Measurements from ENCODE around the gene SNAI3.

Gene SNAI3

GRCh38 chr16:88680554-88681083 lies 5.7 kb downstream of the SNAI3 start:
- Histone ChIP-seq H3K27ac (ENCODE audit: low read depth, low read length) (peak overlapping the region; percentile 89), H3K4me2 (ENCODE audit: low read length) (peak overlapping the region; percentile 76), H3K4me3 (ENCODE audit: low read length) (peak overlapping the region; percentile 66), H3K36me3 (ENCODE audit: control insufficient read depth, low read length) (peaks cover 5% of the 10 kb centered on the region), H3K9me2 (replicated peaks; ENCODE audit: control insufficient read depth, low read length) (no peaks in the 10 kb centered on the region), H3K27me3 (ENCODE audit: control insufficient read depth, low read length) (no peaks in the 10 kb centered on the region), H4K20me1 (ENCODE audit: control insufficient read depth, insufficient read depth, low read depth, low read length) (no peaks in the 10 kb centered on the region), H3K4me1 (ENCODE audit: control insufficient read depth, low read length) (peaks cover 47% of the 10 kb centered on the region), H3F3A (ENCODE audit: control insufficient read depth, insufficient read depth) (peaks cover 16% of the 10 kb centered on the region), H3K79me2 (ENCODE audit: control insufficient read depth, low read length) (no peaks in the 10 kb centered on the region), H3K9me3 (ENCODE audit: control insufficient read depth, insufficient read depth, low read length) (no peaks in the 10 kb centered on the region)
- no peak for TF ChIP-seq CTCF (IDR thresholded peaks at IDR 0.05; ENCODE audit: low read depth, low read length, poor library complexity, severe bottlenecking)
- TF ChIP-seq EZH2phosphoT487 (IDR thresholded peaks at IDR 0.05; ENCODE audit: borderline replicate concordance, low read length) = no peak

DNA sequence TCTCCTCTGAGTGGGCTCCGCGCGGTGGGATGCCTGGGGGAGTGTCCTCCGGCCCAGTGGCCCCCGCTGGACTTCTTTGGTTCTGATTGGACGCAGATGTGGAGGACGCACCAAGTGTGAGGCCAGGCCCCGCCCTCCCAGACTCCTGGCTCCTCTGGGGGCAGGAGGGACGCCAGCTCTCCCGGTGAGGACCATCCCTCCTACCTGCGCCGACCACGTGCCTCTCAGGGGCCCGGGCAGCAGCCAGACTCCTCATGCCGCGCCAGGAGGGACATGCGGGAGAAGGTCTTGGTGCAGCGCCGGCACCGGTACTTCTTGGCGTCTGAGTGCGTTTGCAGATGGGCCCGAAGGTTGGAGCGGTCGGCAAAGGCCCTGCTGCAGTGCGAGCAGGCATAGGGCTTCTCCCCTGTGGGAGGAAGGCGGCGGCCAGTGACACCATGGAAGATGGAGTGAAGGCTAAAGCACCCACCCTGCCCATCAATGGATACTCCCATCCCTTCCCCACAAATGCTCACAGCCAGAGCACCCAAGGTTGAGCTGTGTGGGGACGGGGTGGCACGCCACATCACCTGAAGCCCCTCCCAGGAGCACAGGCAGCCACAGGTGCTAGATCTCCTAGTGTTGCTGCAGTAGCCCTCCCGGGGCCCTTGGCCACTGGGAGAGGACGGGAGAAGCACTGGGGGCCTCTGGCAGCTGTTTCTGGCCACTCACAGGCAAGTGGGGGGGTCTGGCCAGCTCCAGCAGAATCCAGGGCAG lies 7.9 kb downstream of the SNAI3 start:
- Histone ChIP-seq H3F3A (ENCODE audit: control insufficient read depth, insufficient read depth) (peaks cover 14% of the 10 kb centered on the region), H3K4me2 (ENCODE audit: low read length) (no peak overlapping the region), H3K79me2 (ENCODE audit: control insufficient read depth, low read length) (no peaks in the 10 kb centered on the region), H3K27me3 (ENCODE audit: control insufficient read depth, low read length) (no peaks in the 10 kb centered on the region), H3K9me2 (replicated peaks; ENCODE audit: control insufficient read depth, low read length) (no peaks in the 10 kb centered on the region), H4K20me1 (ENCODE audit: control insufficient read depth, insufficient read depth, low read depth, low read length) (no peaks in the 10 kb centered on the region), H3K27ac (ENCODE audit: low read depth, low read length) (no peak overlapping the region), H3K4me3 (ENCODE audit: low read length) (no peak overlapping the region), H3K9me3 (ENCODE audit: control insufficient read depth, insufficient read depth, low read length) (no peaks in the 10 kb centered on the region), H3K4me1 (ENCODE audit: control insufficient read depth, low read length) (peaks cover 28% of the 10 kb centered on the region), H3K36me3 (ENCODE audit: control insufficient read depth, low read length) (peaks cover 14% of the 10 kb centered on the region)
- TF ChIP-seq EZH2phosphoT487 (IDR thresholded peaks at IDR 0.05; ENCODE audit: borderline replicate concordance, low read length) (no peak), CTCF (IDR thresholded peaks at IDR 0.05; ENCODE audit: low read depth, low read length, poor library complexity, severe bottlenecking) (no peak)

- Histone ChIP-seq H3K9me2 (replicated peaks; ENCODE audit: control insufficient read depth, low read length) (no peaks in the 10 kb centered on the region), H3K9me3 (ENCODE audit: control insufficient read depth, insufficient read depth, low read length) (no peaks in the 10 kb centered on the region), H3F3A (ENCODE audit: control insufficient read depth, insufficient read depth) (peaks cover 14% of the 10 kb centered on the region), H3K79me2 (ENCODE audit: control insufficient read depth, low read length) (no peaks in the 10 kb centered on the region), H3K27me3 (ENCODE audit: control insufficient read depth, low read length) (no peaks in the 10 kb centered on the region), H4K20me1 (ENCODE audit: control insufficient read depth, insufficient read depth, low read depth, low read length) (no peaks in the 10 kb centered on the region), H3K4me2 (ENCODE audit: low read length) (no peak overlapping the region), H3K4me1 (ENCODE audit: control insufficient read depth, low read length) (peaks cover 24% of the 10 kb centered on the region), H3K27ac (ENCODE audit: low read depth, low read length) (no peak overlapping the region), H3K4me3 (ENCODE audit: low read length) (no peak overlapping the region), H3K36me3 (ENCODE audit: control insufficient read depth, low read length) (peaks cover 14% of the 10 kb centered on the region)
- TF ChIP-seq CTCF (IDR thresholded peaks at IDR 0.05; ENCODE audit: low read depth, low read length, poor library complexity, severe bottlenecking) (no peak), EZH2phosphoT487 (IDR thresholded peaks at IDR 0.05; ENCODE audit: borderline replicate concordance, low read length) (no peak)
These were observed 8.6 kb downstream of the SNAI3 start for GRCh38 chr16:88677721-88678120.

Measured in DOHH2 (cell line).